SK-N-SH (cell line): ENCODE results near the gene DMD. TPM values are rescaled to one million over a fixed set of nuclear protein-coding genes. Genes with fewer than 3 reads are reported as not detected.

Experiments used
- CTCF ChIA-PET: fragments of 300-600, 350-600 bp; formaldehyde crosslinking; extraction: SDS; loops from one replicate; lab custom pipeline; 2021; lab: Yijun Ruan, JAX
- POLR2A ChIA-PET: fragments of 350-600 bp; sonication (Branson Sonifier 250); formaldehyde crosslinking; extraction: SDS; loops from one replicate; lab custom pipeline; 2020; ENCODE audit warnings: antibody characterized with exemption, inconsistent platforms; lab: Yijun Ruan, JAX
- DNase-seq: peaks from one replicate; pipeline ENCODE4 v3.0.0; 2012
- H2AFZ ChIP-seq: fragments of 200-600 bp; sonication (generic); 2 replicates; pipeline ENCODE4 v1.8.1; 2016; ENCODE audit warnings: antibody characterized with exemption, mild to moderate bottlenecking, low read depth
- H3F3A ChIP-seq: fragments of 200-600 bp; sonication (generic); replicated peaks from 2 replicates; pipeline ENCODE3; 2016; ENCODE audit warnings: antibody characterized with exemption, mild to moderate bottlenecking; ENCODE audit not compliant: insufficient read depth
- H3K27ac ChIP-seq, 2 experiments: fragments of 200-500 bp in 1 of 2; fragments of 200-600 bp in 1 of 2; sonication (Bioruptor generic) in 1 of 2; sonication (generic), shearing (Covaris generic) in 1 of 2; 2 replicates each; pipeline versions ENCODE4 v1.5.1 to v1.6.1; 2014 to 2016; ENCODE audit warnings: low read depth in 2 of 2, inconsistent platforms in 1 of 2, low read length in 1 of 2, mild to moderate bottlenecking in 1 of 2, mixed read lengths in 1 of 2
- H3K27me3 ChIP-seq: fragments of 200-600 bp; sonication (generic), shearing (Covaris generic); 2 replicates; pipeline ENCODE4 v1.6.1; 2016; ENCODE audit warnings: mixed run types; ENCODE audit not compliant: insufficient read depth
- H3K36me3 ChIP-seq, 2 experiments: fragments of 200-500 bp in 1 of 2; fragments of 200-600 bp in 1 of 2; sonication (Bioruptor generic) in 1 of 2; sonication (generic) in 1 of 2; replicated peaks in 1 of 2; 2 replicates each; pipeline versions ENCODE3 to v1.5.1; 2014 to 2016; ENCODE audit warnings: low read length in 1 of 2, mild to moderate bottlenecking in 1 of 2; ENCODE audit not compliant: insufficient read depth in 2 of 2, control insufficient read depth in 1 of 2
- H3K4me1 ChIP-seq, 2 experiments: fragments of 200-500 bp in 1 of 2; fragments of 200-600 bp in 1 of 2; sonication (Bioruptor generic) in 1 of 2; sonication (generic), shearing (Covaris generic) in 1 of 2; 2 replicates each; pipeline versions ENCODE4 v1.5.1 to v1.6.1; 2014 to 2016; ENCODE audit warnings: low read depth in 1 of 2, low read length in 1 of 2, mixed run types in 1 of 2; ENCODE audit not compliant: insufficient read depth in 2 of 2, control insufficient read depth in 1 of 2
- H3K4me2 ChIP-seq: fragments of 200-600 bp; sonication (generic), shearing (Covaris generic); 2 replicates; pipeline ENCODE4 v1.6.1; 2017; ENCODE audit warnings: mixed run types
- H3K4me3 ChIP-seq, 2 experiments: fragments of 200-500 bp in 1 of 2; fragments of 200-600 bp in 1 of 2; sonication (Bioruptor generic) in 1 of 2; sonication (generic), shearing (Covaris generic) in 1 of 2; 2 replicates each; pipeline versions ENCODE4 v1.5.1 to v1.8.1; 2014 to 2016; ENCODE audit warnings: low read depth in 2 of 2, inconsistent platforms in 1 of 2, low read length in 1 of 2, mild to moderate bottlenecking in 1 of 2, mixed read lengths in 1 of 2, moderate library complexity in 1 of 2
- H3K79me2 ChIP-seq: fragments of 200-600 bp; sonication (generic); 2 replicates; pipeline ENCODE4 v1.8.1; 2017; ENCODE audit warnings: mild to moderate bottlenecking; ENCODE audit not compliant: insufficient read depth
- H3K9ac ChIP-seq: fragments of 200-600 bp; sonication (generic); 2 replicates; pipeline ENCODE4 v1.6.1; 2017; ENCODE audit warnings: mixed run types
- H3K9me2 ChIP-seq: fragments of 200-600 bp; sonication (generic); 2 replicates; pipeline ENCODE4 v1.6.1; 2017; ENCODE audit warnings: mixed run types
- H3K9me3 ChIP-seq: fragments of 200-600 bp; sonication (generic); 2 replicates; pipeline ENCODE4 v1.6.1; 2017; ENCODE audit warnings: mixed run types, mild to moderate bottlenecking, moderate library complexity
- H4K20me1 ChIP-seq: fragments of 200-600 bp; sonication (generic); 2 replicates; pipeline ENCODE4 v1.6.1; 2017; ENCODE audit warnings: mild to moderate bottlenecking, mixed run types; ENCODE audit not compliant: insufficient read depth
- CHD2 ChIP-seq: fragments of 150-350 bp; IDR thresholded peaks from 2 replicates; pipeline ENCODE4 v1.6.1; 2018; ENCODE audit warnings: low read length; ENCODE audit not compliant: partially characterized antibody
- ELF1 ChIP-seq: IDR thresholded peaks from 2 replicates; pipeline ENCODE4 v1.4.0; 2012
- EP300 ChIP-seq, 2 experiments: IDR thresholded peaks; 2 replicates each; pipeline versions ENCODE4 v1.4.0 to v1.6.1; 2012; ENCODE audit warnings: borderline replicate concordance in 1 of 2, low read depth in 1 of 2, low read length in 1 of 2
- FOSL2 ChIP-seq: IDR thresholded peaks from 2 replicates; pipeline ENCODE4 v1.4.0; 2012; ENCODE audit warnings: low read depth, mild to moderate bottlenecking, moderate library complexity, borderline replicate concordance
- GATA2 ChIP-seq: sonication (generic); formaldehyde crosslinking; IDR thresholded peaks from 2 replicates; pipeline ENCODE4 v1.5.0; 2020; ENCODE audit warnings: mild to moderate bottlenecking, missing genetic modification reagents
- IRF3 ChIP-seq: fragments of 150-350 bp; IDR thresholded peaks from 2 replicates; pipeline ENCODE4 v1.6.1; 2016; ENCODE audit warnings: mild to moderate bottlenecking, low read depth, low read length
- JUND ChIP-seq: IDR thresholded peaks from 2 replicates; pipeline ENCODE4 v1.4.0; 2012
- MAX ChIP-seq: IDR thresholded peaks from 2 replicates; pipeline ENCODE4 v1.4.0; 2012; ENCODE audit warnings: low read depth
- NFIC ChIP-seq: IDR thresholded peaks from 2 replicates; pipeline ENCODE4 v1.4.0; 2012; ENCODE audit warnings: borderline replicate concordance
- RFX5 ChIP-seq: IDR thresholded peaks from 2 replicates; pipeline ENCODE4 v1.6.1; 2012; ENCODE audit warnings: mild to moderate bottlenecking, improper control_type of control experiment, low read length
- RXRA ChIP-seq: IDR thresholded peaks from 2 replicates; pipeline ENCODE4 v1.4.0; 2012; ENCODE audit warnings: low read depth, mild to moderate bottlenecking, borderline replicate concordance
- SMC3 ChIP-seq: IDR thresholded peaks from 2 replicates; pipeline ENCODE4 v1.6.1; 2012; ENCODE audit warnings: low read depth, low read length, improper control_type of control experiment
- TAF1 ChIP-seq: IDR thresholded peaks from 2 replicates; pipeline ENCODE4 v1.6.1; 2012; ENCODE audit warnings: low read depth, mild to moderate bottlenecking, low read length, moderate library complexity, borderline replicate concordance
- TCF12 ChIP-seq: IDR thresholded peaks from 2 replicates; pipeline ENCODE4 v1.4.0; 2012
- TEAD4 ChIP-seq: IDR thresholded peaks from 2 replicates; pipeline ENCODE4 v1.4.0; 2012; ENCODE audit warnings: mild to moderate bottlenecking, borderline replicate concordance; ENCODE audit not compliant: insufficient read depth
- USF1 ChIP-seq: IDR thresholded peaks from 2 replicates; pipeline ENCODE4 v1.4.0; 2012; ENCODE audit warnings: low read depth, borderline replicate concordance
- USF2 ChIP-seq: fragments of 150-350 bp; IDR thresholded peaks from 2 replicates; pipeline ENCODE4 v1.6.1; 2017; ENCODE audit warnings: antibody characterized with exemption, low read length, low read depth, borderline replicate concordance
- YY1 ChIP-seq: IDR thresholded peaks from 2 replicates; pipeline ENCODE4 v1.4.0; 2012; ENCODE audit warnings: low read depth, mild to moderate bottlenecking
- WGBS: methylation state at CpG from one replicate; pipeline ENCODE4 v1.1.6; 2017; ENCODE audit warnings: low lambda C conversion rate; 5-methylcytosine and 5-hydroxymethylcytosine counted together
- polyA plus RNA-seq, 3 experiments: library from polyadenylated mRNA; depleted of rRNA; stranded (reverse); fragments of >200 nt; gene quantifications; 2 replicates each; pipeline ENCODE4 v1.2.3, GENCODE V29; 2012

DMD gene
- polyA plus RNA-seq, 1 of the 3 experiments (the other 2 are of a cell fraction) = 3.9 TPM

- peaks cover 0 to 7% of the 10 kb centered on the region in 2 experiments; a peak in 2 of 4 replicates for H3K4me1 ChIP-seq
- CTCF ChIA-PET = interaction anchor here (0.8 to 1.4 kb wide), 3 partner anchors 382 to 996 kb away, joined by 3 to 4 read pairs (median 3); no protein-coding TSS in a partner anchor
- H3K36me3 ChIP-seq = no peaks in the 10 kb centered on the region
- WGBS = 46% methylated on average over 3 of the region's 3 CpGs
- H3K79me2 ChIP-seq = no peaks in the 10 kb centered on the region
- H3K9me3 ChIP-seq = no peaks in the 10 kb centered on the region
- no peak overlapping the region for H3K9ac ChIP-seq
- H3K4me2 ChIP-seq = no peak overlapping the region
- POLR2A ChIA-PET = no interaction called here
- no peak overlapping the region for H3K4me3 ChIP-seq
- H2AFZ ChIP-seq = no peak overlapping the region
- H4K20me1 ChIP-seq = no peaks in the 10 kb centered on the region
- TF ChIP-seq IRF3 = no peak
- no peak for TF ChIP-seq USF1
- no peak for TF ChIP-seq TCF12
- no peak for TF ChIP-seq USF2
- no peak for TF ChIP-seq MAX
- TF ChIP-seq GATA2 (CRISPR knock-in tag) = no peak
- TF ChIP-seq RXRA = no peak
- TF ChIP-seq EP300 (IDR thresholded peaks at IDR 0.05; ENCODE audit: borderline replicate concordance in 1 of 2, low read depth in 1 of 2, low read length in 1 of 2) = no peak
- TF ChIP-seq SMC3 = no peak
- TF ChIP-seq RFX5 = no peak
- no peak for TF ChIP-seq FOSL2
- no peak for TF ChIP-seq JUND
- no peaks in the 10 kb centered on the region for H3K9me2 ChIP-seq
- no peak overlapping the region for H3K27ac ChIP-seq
- H3F3A ChIP-seq = no peaks in the 10 kb centered on the region
- no peaks in the 10 kb centered on the region for H3K27me3 ChIP-seq
- no peak for DNase-seq
These were observed 1790.6 kb downstream of the DMD start for GRCh38 chrX:31420711-31421151.

- Histone ChIP-seq H4K20me1 (no peaks in the 10 kb centered on the region), H3K9me2 (no peaks in the 10 kb centered on the region), H3K9me3 (no peaks in the 10 kb centered on the region), H3K36me3 (no peaks in the 10 kb centered on the region), H3K4me2 (no peak overlapping the region), H3K9ac (no peak overlapping the region), H3K27ac (no peak overlapping the region), H3K4me1 (peaks cover 0 to 7% of the 10 kb centered on the region in 2 experiments; a peak in 2 of 4 replicates), H2AFZ (no peak overlapping the region), H3K79me2 (no peaks in the 10 kb centered on the region), H3K27me3 (no peaks in the 10 kb centered on the region), H3K4me3 (no peak overlapping the region), H3F3A (no peaks in the 10 kb centered on the region)
- 50% methylated on average over 2 of the region's 2 CpGs for WGBS
- TF ChIP-seq YY1 (no peak), CHD2 (no peak), NFIC (no peak), TAF1 (no peak), ELF1 (no peak), TEAD4 (no peak)
- ChIA-PET POLR2A (no interaction called here), CTCF (interaction anchor here (0.8 to 1.4 kb wide), 2 partner anchors 382 to 383 kb away, joined by 3 to 4 read pairs; no protein-coding TSS in a partner anchor)
- no peak for DNase-seq
These were observed 1791.0 kb downstream of the DMD start for GRCh38 chrX:31420302-31420701.
